ENCODE data around the gene ACBD4. TPM values are rescaled to one million over a fixed set of nuclear protein-coding genes. Genes with fewer than 3 reads are reported as not detected.

ACBD4 gene, protein sequence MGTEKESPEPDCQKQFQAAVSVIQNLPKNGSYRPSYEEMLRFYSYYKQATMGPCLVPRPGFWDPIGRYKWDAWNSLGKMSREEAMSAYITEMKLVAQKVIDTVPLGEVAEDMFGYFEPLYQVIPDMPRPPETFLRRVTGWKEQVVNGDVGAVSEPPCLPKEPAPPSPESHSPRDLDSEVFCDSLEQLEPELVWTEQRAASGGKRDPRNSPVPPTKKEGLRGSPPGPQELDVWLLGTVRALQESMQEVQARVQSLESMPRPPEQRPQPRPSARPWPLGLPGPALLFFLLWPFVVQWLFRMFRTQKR
- total RNA-seq, result 18.9 TPM

DNA sequence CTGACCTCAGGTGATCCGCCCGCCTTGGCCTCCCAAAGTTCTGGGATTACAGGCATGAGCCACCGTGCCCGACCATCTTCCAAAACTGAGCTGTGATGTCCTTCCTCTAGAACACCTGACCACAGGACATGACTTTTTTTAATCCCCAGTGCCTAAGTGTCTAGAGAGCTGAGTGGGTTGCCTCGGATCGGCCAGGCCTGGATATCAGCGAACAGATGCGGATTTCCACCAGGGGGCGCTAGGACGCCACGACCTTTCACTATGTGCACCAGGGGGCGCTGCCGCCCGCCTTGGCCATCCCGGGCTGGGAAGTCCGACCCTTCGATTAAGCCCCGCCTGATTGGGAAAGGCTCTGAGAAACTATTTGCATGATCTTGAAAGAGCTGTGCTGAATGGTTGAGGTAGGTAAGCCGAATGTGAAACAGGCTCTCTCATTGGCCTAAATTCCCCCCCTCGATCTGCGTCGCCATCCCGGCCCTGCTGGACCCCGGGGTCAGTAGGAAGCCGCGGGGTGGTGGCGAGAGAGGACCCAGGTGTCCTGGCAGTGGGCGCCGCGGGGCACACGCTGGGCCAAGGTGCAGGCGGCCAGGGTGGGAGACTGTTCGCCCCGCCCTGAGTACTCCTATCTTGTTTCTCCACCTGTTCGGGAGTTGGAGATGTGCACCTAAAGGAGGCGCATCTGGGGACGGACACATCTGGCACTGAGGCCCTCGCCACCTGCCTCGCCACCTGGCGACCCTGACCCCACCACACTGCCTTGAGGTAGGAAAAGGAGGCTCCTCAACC is at the start of gene ACBD4:
TSS of gene ACBD4 (plus strand) at position 496 of the 786 bp plus-strand sequence. CDS start 458 bp downstream, outside the sequence.
- Histone ChIP-seq H3K36me3 (no peaks in the 10 kb centered on the region), H3K4me3 (peak within 1 kb of the TSS; percentile 69 to 70), H3K27ac (peak within 1 kb of the TSS; percentile 90), H3K9me3 (no peaks in the 10 kb centered on the region), H3K4me1 (peaks cover 32% of the 10 kb centered on the region), H3K27me3 (no peaks in the 10 kb centered on the region)
- intact Hi-C loops (cut with DNase I), result loop anchor here (5.0 kb wide), 1 partner anchor 62 kb away; no protein-coding TSS in a partner anchor
- TF ChIP-seq, protein P1, sequence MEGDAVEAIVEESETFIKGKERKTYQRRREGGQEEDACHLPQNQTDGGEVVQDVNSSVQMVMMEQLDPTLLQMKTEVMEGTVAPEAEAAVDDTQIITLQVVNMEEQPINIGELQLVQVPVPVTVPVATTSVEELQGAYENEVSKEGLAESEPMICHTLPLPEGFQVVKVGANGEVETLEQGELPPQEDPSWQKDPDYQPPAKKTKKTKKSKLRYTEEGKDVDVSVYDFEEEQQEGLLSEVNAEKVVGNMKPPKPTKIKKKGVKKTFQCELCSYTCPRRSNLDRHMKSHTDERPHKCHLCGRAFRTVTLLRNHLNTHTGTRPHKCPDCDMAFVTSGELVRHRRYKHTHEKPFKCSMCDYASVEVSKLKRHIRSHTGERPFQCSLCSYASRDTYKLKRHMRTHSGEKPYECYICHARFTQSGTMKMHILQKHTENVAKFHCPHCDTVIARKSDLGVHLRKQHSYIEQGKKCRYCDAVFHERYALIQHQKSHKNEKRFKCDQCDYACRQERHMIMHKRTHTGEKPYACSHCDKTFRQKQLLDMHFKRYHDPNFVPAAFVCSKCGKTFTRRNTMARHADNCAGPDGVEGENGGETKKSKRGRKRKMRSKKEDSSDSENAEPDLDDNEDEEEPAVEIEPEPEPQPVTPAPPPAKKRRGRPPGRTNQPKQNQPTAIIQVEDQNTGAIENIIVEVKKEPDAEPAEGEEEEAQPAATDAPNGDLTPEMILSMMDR (IDR thresholded peaks at IDR 0.05), result peak; percentile 100
- TF ChIP-seq POLR2A (IDR thresholded peaks at IDR 0.05) (peak in 1 of 2 donors; percentile 51), POLR2AphosphoS5 (IDR thresholded peaks at IDR 0.05; ENCODE audit: insufficient read depth in 1 of 2, low read depth in 1 of 2) (peak; percentile 93 to 97)
- DNase-seq (ENCODE audit: extremely low spot score in 2 of 2), result peak; percentile 96 to 98

DNA sequence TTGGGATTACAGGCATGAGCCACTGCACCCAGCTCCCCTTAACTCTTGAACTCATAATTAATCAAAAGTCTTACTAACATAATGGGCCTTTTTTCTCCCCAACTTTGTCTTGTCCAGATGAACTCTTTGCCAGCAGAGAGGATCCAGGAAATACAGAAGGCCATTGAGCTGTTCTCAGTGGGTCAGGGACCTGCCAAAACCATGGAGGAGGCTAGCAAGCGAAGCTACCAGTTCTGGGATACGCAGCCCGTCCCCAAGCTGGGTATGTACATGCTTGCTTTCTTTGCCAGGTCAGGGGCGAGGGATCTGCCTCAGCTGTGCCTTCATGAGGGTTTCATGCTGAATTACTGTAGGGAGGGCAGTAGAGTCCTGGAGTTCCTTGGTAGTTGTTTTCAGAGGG is 49.1 kb upstream of the ACBD4 start:
- DNase-seq (ENCODE audit: extremely low spot score in 2 of 2), result no peak
- Histone ChIP-seq H3K4me3 (no peak overlapping the region), H3K9me3 (no peaks in the 10 kb centered on the region), H3K4me1 (peaks cover 31% of the 10 kb centered on the region), H3K27ac (peak overlapping the region; percentile 16), H3K36me3 (peaks cover 2 to 58% of the 10 kb centered on the region in 2 donors), H3K27me3 (no peaks in the 10 kb centered on the region)
- intact Hi-C loops (cut with DNase I), result no loop called here
- no peak for TF ChIP-seq POLR2AphosphoS5 (IDR thresholded peaks at IDR 0.05; ENCODE audit: insufficient read depth in 1 of 2, low read depth in 1 of 2)
- TF ChIP-seq, protein P1 (IDR thresholded peaks at IDR 0.05), result no peak
- no peak for TF ChIP-seq POLR2A (IDR thresholded peaks at IDR 0.05)

DNA sequence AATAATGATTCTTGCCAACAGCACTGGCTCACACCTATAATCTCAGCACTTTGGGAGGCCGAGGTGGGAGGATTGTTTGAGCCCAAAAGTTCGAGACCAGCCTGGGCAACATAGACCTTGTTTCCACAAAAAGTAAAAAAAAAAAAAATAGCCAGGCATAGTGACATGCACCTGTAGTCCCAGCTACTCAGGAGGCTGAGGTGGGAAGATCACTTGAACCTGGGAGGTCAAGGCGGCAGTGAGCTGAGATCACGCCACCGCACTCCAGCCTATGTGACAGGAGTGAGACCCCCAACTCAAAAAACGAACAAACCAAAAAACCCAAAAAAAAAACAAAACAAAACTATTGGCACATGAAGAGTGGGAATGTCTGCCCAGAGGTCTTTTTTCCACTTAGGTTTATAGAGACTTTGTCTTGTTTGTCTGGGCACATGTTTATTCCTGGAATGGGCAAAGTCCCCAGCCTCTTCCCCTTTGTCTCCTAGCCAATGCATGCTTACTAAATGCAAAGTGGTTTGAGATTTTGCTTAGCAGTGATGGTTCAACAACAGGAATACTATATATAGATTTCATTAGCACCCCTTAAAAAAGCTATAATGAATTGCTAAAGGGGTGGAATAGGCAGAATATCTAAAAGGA is 48.5 kb upstream of the ACBD4 start:
- peaks cover 31% of the 10 kb centered on the region for H3K4me1 ChIP-seq
- peaks cover 2 to 58% of the 10 kb centered on the region in 2 donors for H3K36me3 ChIP-seq
- no peak overlapping the region for H3K4me3 ChIP-seq
- peak overlapping the region; percentile 16 for H3K27ac ChIP-seq
- H3K27me3 ChIP-seq, result no peaks in the 10 kb centered on the region
- intact Hi-C loops (cut with DNase I), result no loop called here
- TF ChIP-seq, protein P1 (IDR thresholded peaks at IDR 0.05), result no peak
- no peak for TF ChIP-seq POLR2AphosphoS5 (IDR thresholded peaks at IDR 0.05; ENCODE audit: insufficient read depth in 1 of 2, low read depth in 1 of 2)
- H3K9me3 ChIP-seq, result no peaks in the 10 kb centered on the region
- DNase-seq (ENCODE audit: extremely low spot score in 2 of 2), result no peak

DNA sequence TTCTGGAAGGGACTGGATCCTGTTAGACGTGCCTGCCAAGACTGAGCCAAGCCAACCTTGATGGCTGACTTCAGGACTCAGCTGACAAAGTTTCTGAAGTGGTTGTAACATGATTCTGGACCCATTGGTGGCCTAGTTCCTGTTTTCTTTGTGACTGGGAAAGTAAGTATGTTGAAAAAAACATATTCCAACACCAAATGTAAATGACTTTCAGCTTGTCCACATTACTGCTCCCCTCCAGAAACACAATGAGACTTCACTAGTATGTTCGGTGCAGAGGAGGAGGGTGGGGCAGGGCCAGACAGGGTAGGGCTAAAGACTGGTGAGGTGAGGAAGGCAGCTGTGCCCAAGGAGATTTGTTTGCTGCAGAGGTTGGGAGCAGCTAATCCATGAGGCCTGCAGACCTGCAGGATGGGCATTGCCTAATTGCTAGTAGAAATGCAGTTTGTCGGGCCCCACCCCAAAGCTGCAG is 47.9 kb upstream of the ACBD4 start:
- H3K4me3 ChIP-seq, result no peak overlapping the region
- H3K27me3 ChIP-seq, result no peaks in the 10 kb centered on the region
- H3K4me1 ChIP-seq, result peaks cover 31% of the 10 kb centered on the region
- H3K36me3 ChIP-seq, result peaks cover 2 to 52% of the 10 kb centered on the region in 2 donors
- DNase-seq (ENCODE audit: extremely low spot score in 2 of 2), result no peak
- H3K9me3 ChIP-seq, result no peaks in the 10 kb centered on the region
- intact Hi-C loops (cut with DNase I), result no loop called here
- H3K27ac ChIP-seq, result peak overlapping the region; percentile 16
- TF ChIP-seq, protein P1 (IDR thresholded peaks at IDR 0.05), result no peak
- TF ChIP-seq POLR2AphosphoS5 (IDR thresholded peaks at IDR 0.05; ENCODE audit: insufficient read depth in 1 of 2, low read depth in 1 of 2) (peak in 1 of 2 donors; percentile 56), POLR2A (IDR thresholded peaks at IDR 0.05) (no peak)

Data from vagina (tissue), 2 donors.